ENCODE results near the gene ARRB2.
"Not testable (repeated sequence)": the region's sequence is repeated elsewhere in the genome, so short reads cannot be mapped to it uniquely, and the experiment has no call there.

DNA sequence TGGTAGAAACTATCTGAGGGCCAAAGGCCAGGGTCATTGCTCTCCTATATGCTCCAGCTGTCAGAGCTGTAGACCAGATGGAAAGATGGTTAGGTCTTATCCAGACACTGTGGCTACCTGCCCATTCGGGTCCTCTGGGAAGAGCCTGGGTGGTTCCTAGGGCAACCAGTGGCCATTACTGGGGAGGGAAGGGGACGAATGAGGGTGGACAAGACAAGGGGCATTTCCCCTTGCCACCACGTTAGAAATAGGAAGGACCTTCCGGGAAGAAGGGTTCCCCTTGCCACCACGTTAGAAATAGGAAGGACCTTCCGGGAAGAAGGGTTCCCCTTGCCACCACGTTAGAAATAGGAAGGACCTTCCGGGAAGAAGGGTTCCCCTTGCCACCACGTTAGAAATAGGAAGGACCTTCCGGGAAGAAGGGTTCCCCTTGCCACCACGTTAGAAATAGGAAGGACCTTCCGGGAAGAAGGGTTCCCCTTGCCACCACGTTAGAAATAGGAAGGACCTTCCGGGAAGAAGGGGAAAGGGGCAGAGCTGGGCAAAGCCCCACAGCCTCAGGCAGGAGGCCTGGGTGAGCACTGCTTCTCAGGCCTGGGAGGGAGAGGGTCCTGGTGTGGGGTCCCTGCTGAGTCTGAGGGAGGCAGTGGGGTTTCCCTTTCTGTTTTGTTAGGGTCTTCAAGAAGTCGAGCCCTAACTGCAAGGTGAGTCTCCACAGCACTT lies 4.1 kb downstream of the ARRB2 start:
- not testable (repeated sequence) for TF ChIP-seq POLR2A (IDR thresholded peaks at IDR 0.05)
- TF ChIP-seq, protein P1, sequence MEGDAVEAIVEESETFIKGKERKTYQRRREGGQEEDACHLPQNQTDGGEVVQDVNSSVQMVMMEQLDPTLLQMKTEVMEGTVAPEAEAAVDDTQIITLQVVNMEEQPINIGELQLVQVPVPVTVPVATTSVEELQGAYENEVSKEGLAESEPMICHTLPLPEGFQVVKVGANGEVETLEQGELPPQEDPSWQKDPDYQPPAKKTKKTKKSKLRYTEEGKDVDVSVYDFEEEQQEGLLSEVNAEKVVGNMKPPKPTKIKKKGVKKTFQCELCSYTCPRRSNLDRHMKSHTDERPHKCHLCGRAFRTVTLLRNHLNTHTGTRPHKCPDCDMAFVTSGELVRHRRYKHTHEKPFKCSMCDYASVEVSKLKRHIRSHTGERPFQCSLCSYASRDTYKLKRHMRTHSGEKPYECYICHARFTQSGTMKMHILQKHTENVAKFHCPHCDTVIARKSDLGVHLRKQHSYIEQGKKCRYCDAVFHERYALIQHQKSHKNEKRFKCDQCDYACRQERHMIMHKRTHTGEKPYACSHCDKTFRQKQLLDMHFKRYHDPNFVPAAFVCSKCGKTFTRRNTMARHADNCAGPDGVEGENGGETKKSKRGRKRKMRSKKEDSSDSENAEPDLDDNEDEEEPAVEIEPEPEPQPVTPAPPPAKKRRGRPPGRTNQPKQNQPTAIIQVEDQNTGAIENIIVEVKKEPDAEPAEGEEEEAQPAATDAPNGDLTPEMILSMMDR (IDR thresholded peaks at IDR 0.05 in 4 of 5, conservative IDR thresholded peaks at IDR 0.05 in 1 of 5): not testable (repeated sequence)
